Thoracic aorta (tissue), 2 donors: ENCODE data around the gene SLC9A2. TPM values are rescaled to one million over a fixed set of nuclear protein-coding genes. Genes with fewer than 3 reads are reported as not detected.

Experiments used
- ATAC-seq: fragments of 150-250 bp; one replicate; pipeline ENCODE4 v1.8.0; 2017; ENCODE audit warnings: low read depth; ENCODE audit not compliant: insufficient number of reproducible peaks, low FRiP score
- DNase-seq: peaks from one replicate; pipeline ENCODE4 v3.0.0-alpha.2; 2020; ENCODE audit warnings: low spot score
- H3K27ac ChIP-seq, 2 donors: fragments of 200-600 bp; sonication (generic); 1 replicate in 1 of 2; 2 replicates in 1 of 2; pipeline ENCODE4 v1.5.1; 2016; ENCODE audit warnings: mild to moderate bottlenecking in 2 of 2, moderate library complexity in 2 of 2
- H3K27me3 ChIP-seq: fragments of 200-600 bp; sonication (generic); replicated peaks from 2 replicates; pipeline ENCODE4 v1.6.0; 2016; ENCODE audit warnings: mild to moderate bottlenecking; ENCODE audit not compliant: insufficient read depth
- H3K36me3 ChIP-seq: fragments of 200-600 bp; sonication (generic); one replicate; pipeline ENCODE4 v1.5.1; 2016
- H3K4me1 ChIP-seq, 2 donors: fragments of 200-600 bp; sonication (generic); 1 replicate in 1 of 2; 2 replicates in 1 of 2; pipeline versions ENCODE4 v1.5.1 to v1.6.0; 2016; ENCODE audit warnings: low read depth in 2 of 2, mild to moderate bottlenecking in 1 of 2; ENCODE audit not compliant: control insufficient read depth in 1 of 2
- H3K4me3 ChIP-seq: fragments of 200-600 bp; sonication (generic); 2 replicates; pipeline ENCODE4 v1.5.1; 2016; ENCODE audit warnings: mild to moderate bottlenecking
- H3K9me3 ChIP-seq: fragments of 200-600 bp; sonication (generic); 2 replicates; pipeline ENCODE4 v1.5.1; 2016
- total RNA-seq, 2 donors: library from RNA; depleted of rRNA; stranded (reverse); fragments of >200 nt; gene quantifications; one replicate each; pipeline versions ENCODE4 v1.1.0 to v1.2.3, GENCODE V29; 2016
- TF ChIP-seq, protein P1 (sequence below): fragments of 200-600 bp; sonication (generic); IDR thresholded peaks from one replicate; pipeline ENCODE4 v1.5.1; 2019; ENCODE audit warnings: antibody characterized with exemption

Gene SLC9A2
- total RNA-seq, 2 donors from 2014 or later, result 0.71 TPM; not detected in 1

DNA sequence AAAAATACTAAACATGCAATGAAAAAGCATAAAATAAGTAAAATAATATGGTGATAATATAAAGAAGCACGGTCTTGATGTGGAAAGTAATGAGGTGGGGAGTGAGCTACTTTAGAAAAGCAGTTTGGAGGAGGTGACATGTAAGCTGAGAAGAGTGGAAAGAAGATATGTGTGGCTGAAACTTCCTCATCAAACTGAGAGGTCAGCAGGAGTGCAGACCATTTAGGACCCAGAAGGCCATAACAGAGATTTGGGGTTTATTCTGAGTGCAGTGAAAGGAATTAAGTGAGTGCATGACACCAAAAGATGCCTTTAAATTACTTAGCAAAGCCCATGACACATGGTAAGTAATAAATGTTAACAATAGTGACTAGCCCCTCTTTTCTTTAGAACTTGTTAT is 118.1 kb downstream of the SLC9A2 start:
- peak overlapping the region; percentile 91 for H3K4me3 ChIP-seq
- peaks cover 10 to 24% of the 10 kb centered on the region in 2 donors for H3K4me1 ChIP-seq
- no peak overlapping the region for H3K27ac ChIP-seq
- H3K9me3 ChIP-seq, result no peaks in the 10 kb centered on the region
- DNase-seq, result no peak
- H3K36me3 ChIP-seq, result no peaks in the 10 kb centered on the region
- H3K27me3 ChIP-seq, result no peaks in the 10 kb centered on the region
- ATAC-seq, result no peak
- TF ChIP-seq, protein P1, sequence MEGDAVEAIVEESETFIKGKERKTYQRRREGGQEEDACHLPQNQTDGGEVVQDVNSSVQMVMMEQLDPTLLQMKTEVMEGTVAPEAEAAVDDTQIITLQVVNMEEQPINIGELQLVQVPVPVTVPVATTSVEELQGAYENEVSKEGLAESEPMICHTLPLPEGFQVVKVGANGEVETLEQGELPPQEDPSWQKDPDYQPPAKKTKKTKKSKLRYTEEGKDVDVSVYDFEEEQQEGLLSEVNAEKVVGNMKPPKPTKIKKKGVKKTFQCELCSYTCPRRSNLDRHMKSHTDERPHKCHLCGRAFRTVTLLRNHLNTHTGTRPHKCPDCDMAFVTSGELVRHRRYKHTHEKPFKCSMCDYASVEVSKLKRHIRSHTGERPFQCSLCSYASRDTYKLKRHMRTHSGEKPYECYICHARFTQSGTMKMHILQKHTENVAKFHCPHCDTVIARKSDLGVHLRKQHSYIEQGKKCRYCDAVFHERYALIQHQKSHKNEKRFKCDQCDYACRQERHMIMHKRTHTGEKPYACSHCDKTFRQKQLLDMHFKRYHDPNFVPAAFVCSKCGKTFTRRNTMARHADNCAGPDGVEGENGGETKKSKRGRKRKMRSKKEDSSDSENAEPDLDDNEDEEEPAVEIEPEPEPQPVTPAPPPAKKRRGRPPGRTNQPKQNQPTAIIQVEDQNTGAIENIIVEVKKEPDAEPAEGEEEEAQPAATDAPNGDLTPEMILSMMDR, result no peak

DNA sequence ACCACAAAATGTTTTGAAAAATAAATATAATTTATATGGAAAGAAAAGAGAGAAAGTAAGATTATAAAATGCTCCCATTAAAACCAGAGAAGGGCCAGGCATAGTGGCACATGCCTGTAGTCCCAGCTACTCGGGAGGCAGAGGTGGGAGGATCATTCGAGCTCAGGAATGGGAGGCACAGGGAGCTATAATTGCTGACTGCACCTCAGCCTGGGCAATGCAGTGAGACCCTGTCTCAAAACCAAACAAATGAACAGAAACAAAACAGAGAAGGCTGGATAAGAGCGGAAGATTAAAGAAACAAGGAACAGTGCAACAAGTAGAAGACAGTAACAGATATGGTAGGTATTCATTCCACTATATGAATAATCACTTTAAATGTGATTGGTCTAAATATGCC is 123.9 kb downstream of the SLC9A2 start:
- no peak for ATAC-seq

DNA sequence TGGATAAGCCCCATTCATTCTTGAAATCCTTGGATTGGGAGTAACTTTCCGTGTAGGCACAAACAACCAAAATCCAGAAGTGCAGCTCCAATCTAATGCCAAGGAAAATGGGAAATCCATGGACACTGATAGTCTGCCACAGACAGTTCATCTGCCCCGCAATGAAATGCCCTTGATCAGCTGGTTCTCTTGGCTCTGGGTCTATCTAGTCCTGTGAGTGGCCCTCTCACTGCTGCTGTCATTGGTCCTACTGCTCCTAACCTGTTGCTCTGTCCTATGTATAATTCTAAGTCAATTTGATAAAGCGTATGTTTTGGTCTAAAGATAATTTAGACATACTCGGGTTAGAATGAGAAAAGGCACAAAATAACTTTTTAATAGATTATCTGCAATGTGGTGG is 128.8 kb downstream of the SLC9A2 start:
- Histone ChIP-seq H3K9me3 (no peaks in the 10 kb centered on the region), H3K4me3 (no peak overlapping the region), H3K27ac (no peak overlapping the region), H3K36me3 (no peaks in the 10 kb centered on the region), H3K4me1 (no peaks in the 10 kb centered on the region), H3K27me3 (no peaks in the 10 kb centered on the region)
- TF ChIP-seq, protein P1, result no peak
- DNase-seq, result no peak
- no peak for ATAC-seq

More for the DNA sequence above, 123.9 kb downstream of the SLC9A2 start:
- no peak overlapping the region for H3K4me3 ChIP-seq
- H3K36me3 ChIP-seq, result no peaks in the 10 kb centered on the region
- no peaks in the 10 kb centered on the region for H3K4me1 ChIP-seq
- H3K9me3 ChIP-seq, result no peaks in the 10 kb centered on the region
- TF ChIP-seq, protein P1, result no peak
- H3K27ac ChIP-seq, result no peak overlapping the region
- DNase-seq, result no peak
- no peaks in the 10 kb centered on the region for H3K27me3 ChIP-seq

DNA sequence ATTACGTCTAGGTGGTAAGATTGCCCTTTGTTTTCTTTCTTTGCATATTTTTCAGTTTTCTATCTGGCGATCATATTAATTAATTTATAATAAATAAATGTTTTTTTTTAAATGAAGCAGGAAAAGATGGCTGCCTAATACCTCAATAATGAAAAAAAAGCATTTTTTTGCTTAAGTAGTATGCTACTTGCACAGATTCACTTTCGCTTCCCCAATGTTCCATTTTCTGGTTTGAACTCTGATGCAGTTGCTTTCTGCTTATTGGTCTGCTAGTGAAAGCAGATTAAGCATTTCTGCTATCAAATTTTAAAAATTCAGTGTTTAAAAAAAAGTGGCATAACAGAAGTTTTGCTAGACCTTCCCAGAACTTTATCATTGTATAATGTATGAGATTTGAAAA is 130.6 kb downstream of the SLC9A2 start:
- no peak overlapping the region for H3K4me3 ChIP-seq
- ATAC-seq (no peak), DNase-seq (no peak)
- H3K27ac ChIP-seq, result no peak overlapping the region
- H3K9me3 ChIP-seq, result no peaks in the 10 kb centered on the region
- H3K27me3 ChIP-seq, result no peaks in the 10 kb centered on the region
- no peaks in the 10 kb centered on the region for H3K4me1 ChIP-seq
- TF ChIP-seq, protein P1, result no peak
- H3K36me3 ChIP-seq, result no peaks in the 10 kb centered on the region

DNA sequence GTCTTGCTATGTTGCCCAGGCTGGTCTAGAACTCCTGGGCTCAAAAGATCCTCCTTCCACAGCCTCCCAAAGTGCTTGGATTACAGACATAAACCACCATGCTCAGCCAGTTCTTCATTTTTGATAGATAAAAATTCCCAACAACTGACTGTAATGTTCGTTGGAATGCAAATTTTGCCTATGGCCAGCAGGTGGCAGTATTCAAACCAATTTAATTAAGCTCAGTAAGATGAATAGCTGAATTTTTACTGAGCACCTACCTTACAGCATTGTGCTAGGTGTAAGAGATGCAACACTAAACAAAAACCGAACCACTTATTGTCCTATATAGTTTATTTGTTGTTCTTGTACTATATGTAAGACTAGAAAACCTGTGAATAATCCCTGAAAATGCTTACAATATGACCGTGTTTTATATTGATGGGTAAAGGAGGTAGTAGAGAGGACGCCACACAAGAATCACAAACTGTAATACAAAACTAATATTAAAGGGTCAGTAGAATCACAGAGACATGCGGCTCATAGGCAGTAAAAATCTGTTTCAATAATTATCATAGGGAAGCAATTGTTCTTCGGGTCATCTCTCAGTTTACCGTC is 134.3 kb downstream of the SLC9A2 start:
- no peak overlapping the region for H3K4me3 ChIP-seq
- DNase-seq, result no peak
- no peaks in the 10 kb centered on the region for H3K27me3 ChIP-seq
- no peaks in the 10 kb centered on the region for H3K9me3 ChIP-seq
- H3K4me1 ChIP-seq, result peaks cover 0 to 7% of the 10 kb centered on the region in 2 donors
- H3K27ac ChIP-seq, result no peak overlapping the region
- TF ChIP-seq, protein P1, result peak; percentile 75
- ATAC-seq, result no peak
- no peaks in the 10 kb centered on the region for H3K36me3 ChIP-seq
